NK-92 (cell line): ENCODE data around the gene EVI5.
"Not testable (repeated sequence)": the region's sequence is repeated elsewhere in the genome, so short reads cannot be mapped to it uniquely, and the experiment has no call there.

Source experiments
- DNase-seq: peaks from one replicate; lab custom pipeline; 2025; ENCODE audit not compliant: unreplicated experiment; lab: John Stamatoyannopoulos, UW

The EVI5 gene

GRCh38 chr1:92583821-92584760, 200.8 kb downstream of the EVI5 start:
- no peak for DNase-seq

GRCh38 chr1:92577261-92577895, 207.5 kb downstream of the EVI5 start:
- no peak for DNase-seq

GRCh38 chr1:92575123-92575522, 209.8 kb downstream of the EVI5 start:
- no peak for DNase-seq

- no peak for DNase-seq
Observed at GRCh38 chr1:92572520-92572919, 212.4 kb downstream of the EVI5 start.

DNA sequence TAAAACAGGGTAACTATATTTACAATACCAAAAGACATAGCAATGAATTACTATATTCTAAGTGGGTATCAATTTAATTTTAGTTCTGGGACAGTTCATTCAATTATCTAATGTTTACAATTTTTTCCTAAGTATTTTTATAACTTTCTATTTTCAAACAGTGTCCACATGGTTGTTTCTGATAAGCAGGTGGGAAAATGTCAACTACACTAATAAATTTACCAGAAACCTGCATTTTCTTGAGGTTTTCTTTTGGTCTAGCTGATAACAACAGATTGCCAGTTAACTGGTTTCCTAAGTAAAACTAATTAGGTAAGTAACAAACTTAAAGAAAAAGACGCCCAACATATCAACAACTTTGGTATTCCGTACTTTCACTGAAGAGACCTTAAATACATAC, 213.3 kb downstream of the EVI5 start:
- DNase-seq, result no peak

DNA sequence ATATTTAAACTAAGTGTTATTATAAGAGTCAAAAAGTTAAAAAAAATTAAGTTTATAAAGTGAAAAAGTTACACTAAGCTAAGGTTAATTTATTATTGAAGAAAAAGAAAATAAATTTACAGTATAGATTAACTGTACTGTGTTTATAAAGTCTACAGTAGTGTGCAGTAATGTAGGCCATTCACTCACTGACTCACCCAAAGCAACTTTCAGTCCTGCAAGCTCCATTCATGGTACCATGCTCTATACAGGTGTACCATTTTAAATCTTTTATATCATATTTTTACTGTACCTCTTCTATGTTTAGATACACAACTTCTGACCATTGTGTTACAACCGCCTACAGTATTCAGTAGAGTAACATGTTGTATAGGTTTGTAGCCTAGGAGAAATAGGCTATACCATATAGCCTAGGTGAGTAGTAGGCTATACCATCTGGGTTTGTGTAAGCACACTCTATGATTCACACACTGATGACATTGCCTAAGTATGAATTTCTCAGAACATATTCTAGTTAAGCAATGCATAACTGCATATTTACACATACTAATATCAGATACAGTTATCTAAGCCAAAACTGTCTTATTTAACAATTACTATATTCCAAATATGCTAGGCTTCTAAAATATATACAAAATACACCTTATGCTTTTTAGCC, 217.6 kb downstream of the EVI5 start:
- no peak for DNase-seq

DNA sequence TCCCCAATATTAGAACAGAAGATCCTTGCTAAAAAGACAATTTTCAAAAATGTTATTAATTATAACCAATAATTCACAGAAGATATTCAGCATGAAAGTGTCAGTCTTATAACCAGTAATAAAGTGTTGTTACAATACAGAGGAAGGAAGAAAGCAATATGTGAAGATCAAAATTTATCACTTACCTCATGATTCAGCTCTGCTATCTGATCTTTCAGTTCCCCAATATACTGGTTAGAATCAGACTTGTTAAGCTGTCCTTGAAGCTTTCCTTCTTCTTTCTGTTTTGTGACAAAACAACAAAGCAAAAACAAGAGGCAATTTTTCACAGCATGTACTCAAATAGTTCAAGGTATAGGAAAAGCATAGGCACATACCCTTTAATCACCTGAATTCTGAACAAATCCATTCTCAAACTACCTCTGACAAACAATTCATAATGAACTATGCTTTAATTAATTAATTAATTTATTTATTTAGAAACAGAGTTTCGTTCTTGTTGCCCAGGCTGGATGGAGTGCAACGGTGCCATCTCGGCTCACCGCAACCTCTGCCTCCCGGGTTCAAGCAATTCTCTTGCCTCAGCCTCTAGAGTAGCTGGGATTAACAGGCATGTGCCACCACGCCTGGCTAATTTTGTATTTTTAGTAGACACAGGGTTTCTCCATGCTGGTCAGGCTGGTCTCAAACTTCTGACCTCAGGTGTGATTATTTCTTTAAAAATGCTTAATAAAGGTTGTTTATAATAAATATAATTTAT, 221.3 kb downstream of the EVI5 start:
- DNase-seq, result no peak

- DNase-seq, result no peak
Observed at GRCh38 chr1:92556350-92556749, 228.6 kb downstream of the EVI5 start.

- DNase-seq, result no peak
Observed at GRCh38 chr1:92554216-92554615, 230.7 kb downstream of the EVI5 start.

GRCh38 chr1:92551916-92552315, 233.0 kb downstream of the EVI5 start:
- DNase-seq, result no peak

GRCh38 chr1:92544756-92545165, 240.1 kb downstream of the EVI5 start:
- no peak for DNase-seq

DNA sequence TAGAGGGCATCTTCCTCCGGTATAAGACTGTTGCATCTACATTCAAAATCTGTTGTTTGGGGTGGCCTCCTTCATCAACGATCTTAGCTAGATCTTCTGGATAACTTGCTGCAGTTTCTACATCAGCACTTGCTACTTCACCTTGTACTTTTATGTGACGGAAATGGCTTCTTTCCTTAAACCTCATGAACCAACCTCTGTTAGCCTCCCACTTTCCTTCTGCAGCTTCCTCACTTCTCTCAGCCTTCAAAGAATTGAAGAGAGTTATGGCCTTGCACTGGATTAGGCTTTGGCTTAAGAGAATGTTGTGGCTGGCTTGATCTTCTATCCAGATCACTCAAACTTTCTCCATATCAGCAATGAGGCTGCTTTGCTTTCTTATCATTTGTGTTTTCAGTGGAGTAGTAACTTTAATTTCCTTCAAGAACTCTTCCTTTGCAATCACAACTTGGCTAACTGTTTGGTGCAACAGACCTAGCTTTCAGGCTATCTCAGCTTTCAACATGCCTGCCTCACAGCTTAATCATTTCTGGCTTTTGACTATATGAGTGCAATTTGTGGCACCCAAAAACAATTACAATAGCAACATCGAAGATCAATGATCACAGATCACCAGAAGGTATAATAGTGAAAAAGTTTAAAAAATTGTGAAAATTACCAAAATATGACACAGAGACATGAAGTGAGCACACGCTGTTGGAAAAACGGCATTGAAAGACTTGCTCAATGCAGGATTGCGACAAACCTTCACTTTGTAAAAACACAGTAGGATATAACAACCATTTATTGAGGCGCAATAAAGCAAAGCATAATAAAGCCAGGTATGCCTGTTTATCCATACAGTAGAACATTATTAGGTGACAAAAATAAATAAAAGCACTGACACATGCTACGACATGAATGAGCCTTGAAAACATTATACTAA, 241.5 kb downstream of the EVI5 start:
- no peak for DNase-seq

GRCh38 chr1:92538413-92539061, 246.4 kb downstream of the EVI5 start:
- no peak for DNase-seq

- DNase-seq, result no peak
Observed at GRCh38 chr1:92538048-92538412, 246.9 kb downstream of the EVI5 start.

- no peak for DNase-seq
Observed at GRCh38 chr1:92536980-92537884, 247.7 kb downstream of the EVI5 start.

DNA sequence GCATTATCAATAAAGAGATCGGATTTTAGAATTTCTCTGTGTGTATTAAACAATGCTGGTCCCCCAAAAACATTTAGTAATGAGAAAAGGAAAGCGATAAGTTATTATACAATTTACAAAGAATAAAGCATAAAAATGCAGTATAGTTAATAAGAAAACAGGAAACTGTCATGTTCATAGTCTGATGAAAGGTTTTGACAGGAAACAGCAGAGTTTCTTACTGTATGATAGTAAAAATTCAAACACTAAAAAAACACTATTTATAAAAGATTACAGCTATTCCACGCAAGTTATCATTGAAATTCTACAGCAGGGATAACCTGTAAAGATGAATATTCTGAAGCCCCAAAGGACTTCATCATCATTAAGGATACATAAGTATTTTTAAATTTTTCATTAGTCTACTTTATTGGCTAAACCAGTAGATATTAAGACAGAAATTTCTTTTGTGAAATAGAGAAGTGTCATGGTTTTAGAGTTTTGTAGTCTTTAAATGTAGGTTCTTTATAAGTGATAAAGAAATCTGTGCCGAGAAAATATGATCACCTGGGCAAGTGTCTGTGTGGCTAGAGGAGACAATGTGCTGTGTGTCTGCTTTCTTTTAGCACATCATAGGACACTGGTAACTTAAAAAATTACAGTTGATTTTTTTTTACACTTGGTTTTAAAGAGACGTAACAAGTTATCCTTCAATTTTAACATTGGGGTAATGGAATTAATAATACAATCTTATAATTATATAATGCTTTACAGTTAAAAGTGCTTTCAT, 248.5 kb downstream of the EVI5 start:
- DNase-seq, result no peak

GRCh38 chr1:92532371-92532770, 252.5 kb downstream of the EVI5 start:
- not testable (repeated sequence) for DNase-seq

- not testable (repeated sequence) for DNase-seq
Observed at GRCh38 chr1:92531939-92532338, 253.0 kb downstream of the EVI5 start.
